LNCaP clone FGC (cell line): ENCODE results near the gene SYTL3.

ENCODE experiments used
- DNase-seq: peaks from one replicate; pipeline ENCODE4 v3.0.0-alpha.2; 2011; ENCODE audit warnings: low read depth
- H3K4me3 ChIP-seq: 2 replicates; pipeline ENCODE4 v1.5.1; 2011; ENCODE audit warnings: mild to moderate bottlenecking, low read depth, low read length, control low read depth
- CTCF ChIP-seq: IDR thresholded peaks from 2 replicates; pipeline ENCODE4 v1.5.1; 2012; ENCODE audit warnings: mild to moderate bottlenecking; ENCODE audit not compliant: control insufficient read depth, insufficient read depth; ENCODE audit errors: extremely low read depth

Gene SYTL3

DNA sequence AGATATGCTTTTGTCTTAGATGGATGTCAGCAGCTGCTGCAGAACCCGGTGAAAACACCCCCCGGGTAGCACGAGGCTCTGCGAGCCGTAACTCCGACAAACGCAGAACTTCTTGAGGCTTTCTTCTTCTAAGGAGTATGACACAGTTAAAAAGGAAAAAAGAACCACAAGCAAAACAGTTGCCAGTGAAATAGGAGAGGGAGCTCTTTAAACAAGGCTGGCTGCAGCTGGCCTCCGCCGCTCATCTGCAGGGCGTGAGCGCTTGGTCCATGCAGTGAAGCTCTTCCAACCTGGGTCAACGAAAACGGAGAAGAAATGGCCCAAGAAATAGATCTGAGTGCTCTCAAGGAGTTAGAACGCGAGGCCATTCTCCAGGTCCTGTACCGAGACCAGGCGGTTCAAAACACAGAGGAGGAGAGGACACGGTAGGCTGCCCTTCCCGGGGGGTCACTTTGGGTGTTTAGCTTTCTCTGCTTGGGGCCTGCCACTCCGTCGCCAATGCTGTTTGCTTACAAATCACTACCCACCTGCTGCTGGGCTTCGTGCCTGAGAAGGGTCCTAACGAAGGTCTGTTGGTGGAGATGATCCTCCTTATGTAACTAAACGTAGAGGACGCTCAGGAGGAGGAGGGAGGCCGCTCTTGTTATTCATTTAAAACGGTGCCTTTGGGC lies 13.2 kb downstream of the SYTL3 start:
- TF ChIP-seq CTCF: no peak
- H3K4me3 ChIP-seq: no peak overlapping the region
- no peak for DNase-seq

DNA sequence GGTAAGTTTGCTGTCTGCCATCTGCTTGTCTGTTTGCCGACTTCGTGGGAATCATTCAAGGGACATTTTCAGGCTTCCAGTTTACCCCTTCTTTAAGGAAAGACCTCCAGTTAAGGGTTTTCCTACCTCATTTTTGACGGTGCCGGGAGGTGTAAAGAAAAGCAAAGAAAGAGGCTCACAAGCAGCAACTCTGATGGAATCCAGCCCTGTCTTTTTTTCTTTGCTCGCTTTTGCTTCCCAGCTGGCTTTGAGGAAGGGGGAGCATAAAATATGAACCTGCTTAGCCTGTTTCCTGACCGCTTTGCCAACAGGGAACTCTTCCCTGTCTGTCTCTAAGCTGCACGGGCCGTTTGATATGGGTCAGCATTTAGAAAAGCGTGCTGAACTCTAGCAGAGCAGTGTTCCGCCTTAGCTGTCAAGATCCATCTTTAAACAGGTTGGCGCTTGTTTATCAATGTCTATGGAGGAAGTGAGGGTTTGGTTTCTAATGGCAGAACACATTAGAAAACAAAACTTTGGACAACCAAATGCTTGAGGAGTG lies 13.8 kb downstream of the SYTL3 start:
- no peak for TF ChIP-seq CTCF
- H3K4me3 ChIP-seq: no peak overlapping the region
- peak; percentile 79 for DNase-seq

DNA sequence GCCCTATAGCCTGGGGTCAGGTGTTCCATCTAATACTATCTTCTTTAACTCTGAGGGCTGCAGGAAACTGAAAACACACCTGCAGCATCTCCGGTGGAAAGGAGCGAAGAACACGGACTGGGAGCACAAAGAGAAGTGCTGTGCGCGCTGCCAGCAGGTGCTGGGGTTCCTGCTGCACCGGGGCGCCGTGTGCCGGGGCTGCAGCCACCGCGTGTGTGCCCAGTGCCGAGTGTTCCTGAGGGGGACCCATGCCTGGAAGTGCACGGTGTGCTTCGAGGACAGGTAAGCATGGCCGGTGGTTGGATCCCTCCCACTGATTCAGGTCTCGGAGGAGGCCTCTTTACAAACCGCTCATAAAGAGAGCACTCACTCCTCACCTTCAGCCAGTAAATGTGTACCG lies 15.5 kb downstream of the SYTL3 start:
- TF ChIP-seq CTCF: no peak
- no peak overlapping the region for H3K4me3 ChIP-seq

GRCh38 chr6:158666628-158667359 lies 16.9 kb downstream of the SYTL3 start:
- TF ChIP-seq CTCF: no peak
- H3K4me3 ChIP-seq: no peak overlapping the region
- peak; percentile 55 for DNase-seq

More for the DNA sequence above, 15.5 kb downstream of the SYTL3 start:
- DNase-seq: no peak

DNA sequence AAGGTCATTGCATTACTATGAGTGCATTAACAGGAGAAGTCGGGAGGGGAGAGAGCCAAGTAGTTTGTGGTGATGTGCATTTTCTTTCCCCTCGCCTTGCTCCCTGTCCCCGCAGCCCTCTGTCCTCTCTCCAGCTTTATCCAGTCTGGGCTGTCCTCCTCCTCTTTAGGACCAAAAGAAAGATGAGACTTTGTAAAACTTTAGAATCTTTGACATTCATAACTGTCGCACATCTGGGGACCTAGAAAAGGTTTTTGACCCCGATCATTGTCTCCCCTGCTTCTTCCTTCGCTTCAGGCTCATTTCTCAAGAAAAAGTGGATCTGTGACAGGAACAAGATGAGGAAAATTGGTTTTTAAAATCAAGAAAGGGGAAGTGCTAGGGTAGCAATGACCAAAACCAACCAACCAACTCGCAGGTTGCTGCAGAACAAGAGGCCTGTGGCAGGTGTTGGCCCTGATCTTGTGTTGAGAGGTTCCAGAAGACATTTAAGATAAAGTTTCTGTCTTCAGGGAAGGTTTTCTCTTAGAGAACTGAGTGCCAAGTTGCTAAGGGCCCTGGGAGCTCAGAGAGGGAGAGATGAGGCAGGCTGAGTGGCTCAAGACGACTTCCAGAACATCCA lies 17.6 kb downstream of the SYTL3 start:
- no peak for TF ChIP-seq CTCF
- no peak for DNase-seq
- H3K4me3 ChIP-seq: no peak overlapping the region

- DNase-seq: no peak
- no peak overlapping the region for H3K4me3 ChIP-seq
- no peak for TF ChIP-seq CTCF
Observed at GRCh38 chr6:158668707-158669103, 18.9 kb downstream of the SYTL3 start.
